ENCODE data around the gene RPGRIP1L. TPM values are rescaled to one million over a fixed set of nuclear protein-coding genes. Genes with fewer than 3 reads are reported as not detected.

The RPGRIP1L gene
- total RNA-seq, 1 experiment from 2014 or later: 12.7 TPM

DNA sequence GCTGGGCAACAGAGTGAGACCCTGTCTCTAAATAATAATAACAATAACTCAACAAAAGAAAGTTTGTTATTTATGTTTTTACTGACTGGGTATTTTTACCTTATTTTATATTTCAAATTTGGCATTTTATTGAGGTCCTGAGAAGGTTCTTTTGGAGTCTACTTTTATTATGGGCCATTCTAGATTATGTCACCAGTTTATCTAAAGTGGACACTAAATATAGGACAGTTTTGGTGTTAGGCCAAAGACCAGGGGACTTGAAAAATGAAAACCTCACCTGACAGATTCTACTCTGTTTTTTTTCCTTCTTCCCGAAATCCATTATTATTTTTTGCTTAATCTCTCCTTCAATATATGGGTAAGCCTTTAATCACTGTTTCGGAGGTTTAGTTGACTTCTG is 8.4 kb upstream of the RPGRIP1L start:
- no TSS peak for BruUV-seq (replicated peaks)
- no peaks in the 10 kb centered on the region for H3K27me3 ChIP-seq (ENCODE audit: control insufficient read depth, insufficient read depth, low read length)
- no peak for ATAC-seq
- peaks cover 5% of the 10 kb centered on the region; the same call in 1 of the 2 replicates for H3K4me1 ChIP-seq (ENCODE audit: control insufficient read depth, insufficient read depth, low read length)
- no peak overlapping the region for H3K27ac ChIP-seq (ENCODE audit: low read length)
- ChIA-PET POLR2A (no interaction called here), CTCF (no interaction called here)
- H3K9me3 ChIP-seq (ENCODE audit: control insufficient read depth, insufficient read depth, low read depth, low read length): no peaks in the 10 kb centered on the region
- no peaks in the 10 kb centered on the region for H3K36me3 ChIP-seq (ENCODE audit: control insufficient read depth, insufficient read depth, low read length)
- DNase-seq (ENCODE audit: low read depth, low spot score): no peak
- H3K4me3 ChIP-seq (ENCODE audit: low read depth in 2 of 2, low read length in 2 of 2): no peak overlapping the region
- TF ChIP-seq, protein P1, sequence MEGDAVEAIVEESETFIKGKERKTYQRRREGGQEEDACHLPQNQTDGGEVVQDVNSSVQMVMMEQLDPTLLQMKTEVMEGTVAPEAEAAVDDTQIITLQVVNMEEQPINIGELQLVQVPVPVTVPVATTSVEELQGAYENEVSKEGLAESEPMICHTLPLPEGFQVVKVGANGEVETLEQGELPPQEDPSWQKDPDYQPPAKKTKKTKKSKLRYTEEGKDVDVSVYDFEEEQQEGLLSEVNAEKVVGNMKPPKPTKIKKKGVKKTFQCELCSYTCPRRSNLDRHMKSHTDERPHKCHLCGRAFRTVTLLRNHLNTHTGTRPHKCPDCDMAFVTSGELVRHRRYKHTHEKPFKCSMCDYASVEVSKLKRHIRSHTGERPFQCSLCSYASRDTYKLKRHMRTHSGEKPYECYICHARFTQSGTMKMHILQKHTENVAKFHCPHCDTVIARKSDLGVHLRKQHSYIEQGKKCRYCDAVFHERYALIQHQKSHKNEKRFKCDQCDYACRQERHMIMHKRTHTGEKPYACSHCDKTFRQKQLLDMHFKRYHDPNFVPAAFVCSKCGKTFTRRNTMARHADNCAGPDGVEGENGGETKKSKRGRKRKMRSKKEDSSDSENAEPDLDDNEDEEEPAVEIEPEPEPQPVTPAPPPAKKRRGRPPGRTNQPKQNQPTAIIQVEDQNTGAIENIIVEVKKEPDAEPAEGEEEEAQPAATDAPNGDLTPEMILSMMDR (IDR thresholded peaks at IDR 0.05): no peak
- TF ChIP-seq TCF7L2 (IDR thresholded peaks at IDR 0.05; ENCODE audit: low read depth, low read length) (no peak), SIN3A (IDR thresholded peaks at IDR 0.05; ENCODE audit: borderline replicate concordance, insufficient read depth, low read depth, low read length) (no peak)
- intact Hi-C loops (cut with micrococcal nuclease; ENCODE audit: unreplicated experiment): no loop called here
- in situ Hi-C loops (cut with HindIII; ENCODE audit: low pct_unique_long_range_greater_than_20kb, low sequenced_read_pairs): no loop called here

DNA sequence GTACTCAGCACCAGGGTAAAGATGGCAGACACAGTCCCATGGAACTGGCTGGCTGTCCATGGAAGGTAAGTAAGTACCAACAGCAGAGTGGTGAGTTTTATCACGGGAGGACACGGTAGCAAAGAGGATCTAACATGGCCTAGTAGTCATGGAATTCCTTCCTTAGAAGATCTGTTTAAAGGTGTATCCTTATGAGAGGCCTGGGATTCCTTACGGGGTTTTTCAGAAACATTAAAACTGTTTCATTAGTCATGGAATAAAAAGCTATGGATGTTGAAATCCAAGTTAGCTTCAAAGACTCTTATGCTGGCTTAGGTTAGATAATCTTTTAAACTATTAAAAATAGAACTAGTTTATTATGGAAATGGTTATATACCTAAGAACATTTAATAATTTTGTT is 7.7 kb upstream of the RPGRIP1L start:
- no peak for ATAC-seq
- peaks cover 5% of the 10 kb centered on the region; the same call in 1 of the 2 replicates for H3K4me1 ChIP-seq (ENCODE audit: control insufficient read depth, insufficient read depth, low read length)
- in situ Hi-C loops (cut with HindIII; ENCODE audit: low pct_unique_long_range_greater_than_20kb, low sequenced_read_pairs): no loop called here
- H3K27ac ChIP-seq (ENCODE audit: low read length): no peak overlapping the region
- no TSS peak for BruUV-seq (replicated peaks)
- intact Hi-C loops (cut with micrococcal nuclease; ENCODE audit: unreplicated experiment): no loop called here
- no peak overlapping the region for H3K4me3 ChIP-seq (ENCODE audit: low read depth in 2 of 2, low read length in 2 of 2)
- TF ChIP-seq, protein P1 (IDR thresholded peaks at IDR 0.05): no peak
- TF ChIP-seq POLR2AphosphoS5 (IDR thresholded peaks at IDR 0.05; ENCODE audit: low read depth, low read length) (no peak), SIN3A (IDR thresholded peaks at IDR 0.05; ENCODE audit: borderline replicate concordance, insufficient read depth, low read depth, low read length) (no peak), TCF7L2 (IDR thresholded peaks at IDR 0.05; ENCODE audit: low read depth, low read length) (no peak)
- TF ChIP-seq, protein P2, sequence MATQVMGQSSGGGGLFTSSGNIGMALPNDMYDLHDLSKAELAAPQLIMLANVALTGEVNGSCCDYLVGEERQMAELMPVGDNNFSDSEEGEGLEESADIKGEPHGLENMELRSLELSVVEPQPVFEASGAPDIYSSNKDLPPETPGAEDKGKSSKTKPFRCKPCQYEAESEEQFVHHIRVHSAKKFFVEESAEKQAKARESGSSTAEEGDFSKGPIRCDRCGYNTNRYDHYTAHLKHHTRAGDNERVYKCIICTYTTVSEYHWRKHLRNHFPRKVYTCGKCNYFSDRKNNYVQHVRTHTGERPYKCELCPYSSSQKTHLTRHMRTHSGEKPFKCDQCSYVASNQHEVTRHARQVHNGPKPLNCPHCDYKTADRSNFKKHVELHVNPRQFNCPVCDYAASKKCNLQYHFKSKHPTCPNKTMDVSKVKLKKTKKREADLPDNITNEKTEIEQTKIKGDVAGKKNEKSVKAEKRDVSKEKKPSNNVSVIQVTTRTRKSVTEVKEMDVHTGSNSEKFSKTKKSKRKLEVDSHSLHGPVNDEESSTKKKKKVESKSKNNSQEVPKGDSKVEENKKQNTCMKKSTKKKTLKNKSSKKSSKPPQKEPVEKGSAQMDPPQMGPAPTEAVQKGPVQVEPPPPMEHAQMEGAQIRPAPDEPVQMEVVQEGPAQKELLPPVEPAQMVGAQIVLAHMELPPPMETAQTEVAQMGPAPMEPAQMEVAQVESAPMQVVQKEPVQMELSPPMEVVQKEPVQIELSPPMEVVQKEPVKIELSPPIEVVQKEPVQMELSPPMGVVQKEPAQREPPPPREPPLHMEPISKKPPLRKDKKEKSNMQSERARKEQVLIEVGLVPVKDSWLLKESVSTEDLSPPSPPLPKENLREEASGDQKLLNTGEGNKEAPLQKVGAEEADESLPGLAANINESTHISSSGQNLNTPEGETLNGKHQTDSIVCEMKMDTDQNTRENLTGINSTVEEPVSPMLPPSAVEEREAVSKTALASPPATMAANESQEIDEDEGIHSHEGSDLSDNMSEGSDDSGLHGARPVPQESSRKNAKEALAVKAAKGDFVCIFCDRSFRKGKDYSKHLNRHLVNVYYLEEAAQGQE (IDR thresholded peaks at IDR 0.05; ENCODE audit: insufficient read depth in 1 of 2, low read depth in 2 of 2, low read length in 1 of 2): no peak
- H3K36me3 ChIP-seq (ENCODE audit: control insufficient read depth, insufficient read depth, low read length): no peaks in the 10 kb centered on the region
- CTCF ChIA-PET: no interaction called here
- H3K9me3 ChIP-seq (ENCODE audit: control insufficient read depth, insufficient read depth, low read depth, low read length): no peaks in the 10 kb centered on the region
- H3K27me3 ChIP-seq (ENCODE audit: control insufficient read depth, insufficient read depth, low read length): no peaks in the 10 kb centered on the region
- POLR2A ChIA-PET: no interaction called here
- no peak for DNase-seq (ENCODE audit: low read depth, low spot score)
